Ramos (cell line): Measurements from ENCODE around the gene KCNE4.

ENCODE experiments used
- in situ Hi-C: fragments of 300-500 bp; cut with MboI; formaldehyde crosslinking; loops from one replicate; pipeline ENCODE4 v1.14.3; 2022; ENCODE audit warnings: low sequenced_read_pairs; ENCODE audit not compliant: unreplicated experiment

Gene KCNE4

GRCh38 chr2:223082706-223083105, 30.7 kb downstream of the KCNE4 start:
- in situ Hi-C loops, result no loop called here

GRCh38 chr2:223083402-223084070, 31.5 kb downstream of the KCNE4 start:
- in situ Hi-C loops, result no loop called here

GRCh38 chr2:223084873-223085272, 32.9 kb downstream of the KCNE4 start:
- in situ Hi-C loops, result no loop called here

DNA sequence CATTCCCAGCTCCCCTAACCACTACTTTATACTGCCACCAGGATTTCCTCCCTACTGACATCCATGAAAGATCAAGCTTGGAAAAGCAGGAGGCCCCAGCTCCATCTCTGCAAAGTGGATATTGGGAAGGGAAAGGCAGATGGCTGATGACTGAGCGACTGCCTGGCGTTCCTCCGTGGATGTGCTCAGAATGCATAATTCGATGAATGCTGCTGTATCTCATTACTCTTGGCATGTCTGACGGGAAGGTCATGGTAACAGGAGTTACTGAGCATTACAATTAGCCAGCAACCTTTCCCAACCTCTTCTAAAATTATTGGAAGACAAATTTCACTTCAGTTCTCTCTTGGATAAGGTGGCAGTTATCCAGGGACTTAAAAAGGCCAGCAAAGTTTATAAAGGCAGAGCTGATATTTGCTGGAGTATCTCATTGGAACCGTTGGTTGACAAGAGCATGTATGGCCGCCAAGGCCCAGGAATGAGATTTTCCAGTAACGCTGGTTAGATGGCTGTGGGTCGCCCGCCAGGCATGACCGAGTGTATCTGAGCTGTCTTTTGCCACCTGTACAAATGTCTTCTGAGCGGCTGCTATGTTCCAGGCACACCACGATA, 34.5 kb downstream of the KCNE4 start:
- in situ Hi-C loops, result no loop called here

DNA sequence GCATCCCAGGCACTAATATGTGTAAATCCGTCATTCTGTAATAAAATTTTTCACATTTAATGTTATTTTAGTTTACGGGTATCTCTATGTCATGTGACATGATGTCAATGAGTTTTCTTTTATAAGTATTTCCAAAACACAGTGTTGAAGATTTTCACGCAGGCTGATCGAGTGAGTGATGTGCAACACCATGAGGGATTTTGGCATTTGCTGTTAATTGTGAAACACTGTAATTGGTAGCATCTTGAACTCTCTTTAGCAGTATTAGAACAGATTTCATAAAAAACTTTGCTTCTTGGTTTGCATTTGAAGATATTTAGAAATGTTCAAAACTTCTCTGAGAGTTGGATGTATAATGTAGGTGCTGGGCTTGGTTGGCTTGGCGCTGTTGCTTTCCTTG, 35.5 kb downstream of the KCNE4 start:
- in situ Hi-C loops, result no loop called here

- in situ Hi-C loops, result no loop called here
Observed at GRCh38 chr2:223088866-223089265, 36.9 kb downstream of the KCNE4 start.

GRCh38 chr2:223090039-223090438, 38.0 kb downstream of the KCNE4 start:
- in situ Hi-C loops, result no loop called here

DNA sequence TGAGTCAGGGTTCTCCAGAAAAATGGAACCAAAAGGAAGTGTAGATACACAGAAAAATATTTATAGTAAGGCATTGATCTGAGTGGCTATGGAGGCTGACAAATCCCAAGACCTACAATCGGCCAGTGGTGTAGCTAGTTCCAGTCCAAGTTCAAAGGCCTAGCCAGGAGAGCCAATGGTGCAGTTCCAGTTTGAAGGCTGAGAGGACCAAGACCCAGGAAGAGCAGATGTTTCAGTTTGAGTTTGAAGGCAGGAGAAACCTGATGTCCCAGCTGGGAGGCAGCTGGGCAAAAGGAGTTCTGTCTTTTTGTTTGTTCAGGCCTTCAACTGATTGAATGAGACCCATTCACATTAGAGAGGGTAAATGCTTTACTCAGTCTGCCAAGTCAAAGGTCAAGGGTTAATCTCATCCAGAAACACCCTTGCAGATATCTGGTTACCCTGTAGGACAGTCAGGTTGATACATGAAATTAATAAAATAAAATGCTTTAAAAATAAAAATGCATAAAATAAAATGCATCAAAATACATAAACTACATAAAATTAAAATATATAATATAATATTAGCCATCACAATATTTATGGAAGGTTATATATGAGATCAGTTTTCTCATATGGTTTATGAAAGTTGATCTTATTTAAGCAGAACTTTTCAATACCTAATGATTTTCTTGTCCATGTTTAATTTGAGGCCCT, 38.7 kb downstream of the KCNE4 start:
- in situ Hi-C loops, result no loop called here

- in situ Hi-C loops, result no loop called here
Observed at GRCh38 chr2:223092667-223093066, 40.7 kb downstream of the KCNE4 start.

DNA sequence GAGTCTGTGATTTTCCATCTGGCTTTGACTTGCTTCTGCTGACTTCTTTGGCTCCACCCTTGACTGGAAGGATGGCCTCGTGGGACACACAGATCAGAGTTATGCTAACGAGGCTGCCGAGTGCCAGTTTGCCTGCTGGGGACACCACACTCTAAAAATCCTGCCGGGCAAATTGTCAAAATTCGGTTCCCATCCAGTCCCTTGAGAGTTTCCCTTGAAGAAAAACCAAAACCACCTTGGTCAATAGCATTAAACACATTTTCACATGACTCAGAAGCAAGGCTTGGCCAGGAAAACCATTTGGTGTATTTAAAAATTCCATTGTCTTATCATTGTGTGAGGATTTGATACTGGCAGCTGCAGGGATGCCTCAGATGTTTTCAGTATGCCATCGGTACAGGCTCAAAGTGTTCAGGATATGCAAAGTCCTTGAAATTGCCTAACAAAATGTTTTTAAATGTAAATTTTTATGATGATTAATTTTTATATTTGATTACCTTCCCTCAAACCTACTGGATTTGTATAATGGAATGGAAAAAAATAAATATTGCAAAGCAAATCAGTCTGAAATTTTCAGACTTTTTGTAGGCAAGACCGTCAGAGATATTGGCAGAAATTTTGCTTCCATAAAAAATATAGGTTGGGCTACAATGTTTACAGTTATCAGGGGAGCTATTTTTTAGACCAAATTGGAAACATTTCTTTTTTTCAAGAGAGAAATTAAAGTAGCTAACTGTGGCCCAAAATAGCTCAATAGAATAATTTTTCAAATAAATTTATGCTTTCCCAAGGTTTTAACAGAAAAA, 41.6 kb downstream of the KCNE4 start:
- in situ Hi-C loops, result no loop called here

GRCh38 chr2:223095207-223095606, 43.2 kb downstream of the KCNE4 start:
- in situ Hi-C loops, result no loop called here

GRCh38 chr2:223096235-223096970, 44.4 kb downstream of the KCNE4 start:
- in situ Hi-C loops, result no loop called here

DNA sequence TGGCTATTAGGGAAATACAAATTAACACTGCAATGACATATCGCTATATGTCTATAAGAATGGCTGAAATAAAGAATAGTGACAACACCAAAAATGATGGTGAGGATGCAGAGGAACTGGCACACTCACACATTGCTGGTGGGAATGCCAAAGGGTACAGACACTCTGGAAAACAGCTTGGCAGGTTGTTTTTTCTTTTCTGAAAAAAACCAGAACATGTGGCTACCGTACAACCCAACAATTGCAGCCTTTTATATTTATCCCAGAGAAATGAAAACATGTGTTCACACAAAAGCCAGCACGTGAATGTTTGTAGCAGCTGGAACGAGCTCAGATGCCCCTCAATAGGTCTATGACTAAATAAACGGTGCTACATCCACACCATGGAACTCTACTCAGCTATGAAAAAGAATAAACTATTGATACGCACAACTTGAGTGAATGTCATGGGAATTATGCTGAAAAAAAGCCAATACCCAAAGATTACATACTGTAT, 45.9 kb downstream of the KCNE4 start:
- in situ Hi-C loops, result no loop called here

GRCh38 chr2:223099561-223099960, 47.6 kb downstream of the KCNE4 start:
- in situ Hi-C loops, result no loop called here

DNA sequence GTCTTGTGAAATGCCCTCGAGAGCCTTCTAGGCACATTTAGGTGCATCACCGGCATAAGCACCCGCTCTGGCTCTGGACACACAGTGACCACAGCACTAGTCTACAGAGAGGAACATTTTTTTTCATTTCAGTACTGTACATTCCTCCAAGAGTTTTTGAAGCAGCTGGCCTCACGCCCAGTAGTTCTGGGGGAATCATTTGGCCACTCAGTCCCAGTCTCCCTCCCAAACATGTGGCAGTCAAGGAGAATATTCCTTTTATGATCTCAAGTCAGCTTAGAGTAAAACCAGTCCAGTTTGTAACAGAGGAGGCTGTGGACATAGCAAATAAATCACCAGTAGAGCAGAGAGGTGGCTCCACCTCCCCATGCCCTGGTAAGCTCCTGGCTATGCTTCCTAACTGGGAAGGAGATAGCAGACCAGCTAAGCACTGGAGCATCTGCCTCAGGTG, 48.1 kb downstream of the KCNE4 start:
- in situ Hi-C loops, result no loop called here

DNA sequence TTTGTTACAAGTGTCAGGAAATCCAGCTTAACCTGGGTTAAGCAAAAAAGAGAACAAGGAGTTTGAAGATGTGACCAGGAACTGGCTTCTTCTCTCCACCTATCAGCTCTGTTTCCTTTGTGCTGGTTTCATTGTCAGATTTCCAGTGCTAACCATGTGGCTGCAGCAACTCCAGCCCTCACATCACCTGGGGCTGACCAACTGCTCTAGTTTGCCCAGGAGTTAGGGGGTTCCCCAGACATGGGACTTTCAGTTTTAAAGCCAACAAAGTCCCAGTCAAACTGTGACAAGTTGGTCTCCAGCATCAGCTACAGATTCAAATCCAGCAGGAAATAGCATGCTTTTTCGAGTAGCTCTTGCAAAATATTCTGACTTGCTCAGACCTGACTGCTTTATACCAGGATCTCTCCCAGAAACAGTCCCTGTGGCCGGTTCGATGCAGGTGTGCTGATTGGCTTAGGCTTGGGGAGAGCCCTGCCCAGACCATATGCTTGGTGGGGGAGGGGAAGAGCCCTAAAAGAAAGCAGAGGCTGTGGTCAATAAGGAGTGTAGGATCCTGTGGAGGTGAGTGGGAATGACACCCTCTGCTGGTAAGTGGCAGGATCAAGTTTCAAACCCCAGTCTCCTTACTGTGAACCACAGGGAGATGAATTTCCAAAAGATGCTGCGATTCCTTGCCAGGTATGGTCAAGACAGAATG, 49.5 kb downstream of the KCNE4 start:
- in situ Hi-C loops, result no loop called here

- in situ Hi-C loops, result no loop called here
Observed at GRCh38 chr2:223102040-223102400, 50.0 kb downstream of the KCNE4 start.

DNA sequence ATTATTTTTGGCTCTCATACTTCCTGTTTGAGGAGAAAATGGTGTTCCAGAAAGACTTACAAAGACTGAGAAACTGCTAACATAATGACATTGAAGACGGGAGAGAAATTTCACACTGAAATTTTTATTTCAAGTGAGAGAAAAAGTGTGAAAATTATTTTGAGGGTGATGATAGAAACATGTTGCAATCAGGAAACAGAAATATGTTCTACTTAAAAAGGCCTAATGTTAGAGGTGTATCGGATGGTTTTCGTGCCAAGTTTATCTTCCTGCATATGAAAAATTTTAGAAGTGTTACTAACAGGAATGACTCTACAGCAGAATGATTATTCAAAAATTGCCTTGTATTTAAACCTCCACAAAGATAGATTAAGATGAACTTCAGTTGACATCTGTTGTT, 50.5 kb downstream of the KCNE4 start:
- in situ Hi-C loops, result no loop called here

DNA sequence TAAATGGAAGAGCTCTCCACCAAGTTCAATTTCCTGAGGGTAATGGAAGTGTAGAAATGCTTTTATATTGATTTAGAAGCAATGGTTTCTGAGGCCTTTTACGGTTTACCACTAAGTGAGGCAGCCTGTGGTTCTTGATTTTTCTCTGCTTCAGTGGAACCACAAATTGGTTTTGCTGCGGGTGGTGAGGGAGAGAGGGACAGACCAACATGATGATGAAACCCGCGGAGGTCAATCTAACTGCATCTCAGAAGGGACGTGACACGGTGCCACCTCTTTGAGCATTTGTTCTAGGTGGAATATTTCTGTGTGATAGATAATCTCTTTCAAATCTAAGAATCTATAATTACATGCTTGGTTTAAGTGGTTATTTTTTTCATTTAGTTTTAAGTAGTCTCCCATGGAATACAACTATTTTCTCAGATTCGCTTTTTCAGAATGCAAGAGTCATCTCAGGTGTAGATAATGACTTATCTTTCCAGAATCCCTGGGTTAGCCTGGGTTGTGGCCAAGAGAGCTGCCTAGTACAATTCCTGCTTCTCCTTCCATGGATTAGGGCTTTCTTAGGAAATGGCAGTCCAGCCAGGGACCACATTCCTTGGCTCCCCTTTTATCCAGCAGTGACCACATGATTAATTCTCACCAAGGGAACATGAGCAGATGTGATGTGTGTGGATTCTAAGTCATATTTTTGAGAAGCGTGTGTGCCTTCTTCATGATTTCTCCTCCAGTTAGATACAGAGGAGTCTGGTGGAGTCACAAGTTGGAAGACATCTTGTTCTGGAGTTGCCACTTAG, 52.5 kb downstream of the KCNE4 start:
- in situ Hi-C loops, result no loop called here
